MM.1S (cell line): ENCODE measurements around the gene KIAA1328.

Experiments used
- DNase-seq: peaks from one replicate; pipeline ENCODE4 v3.0.0-alpha.2; 2015
- H2AFZ ChIP-seq: fragments of 300-600 bp; sonication (generic); 2 replicates; pipeline ENCODE4 v1.6.0; 2016; ENCODE audit warnings: antibody characterized with exemption, low read length
- H3F3A ChIP-seq: fragments of 300-600 bp; sonication (generic); 2 replicates; pipeline ENCODE4 v1.6.1; 2016; ENCODE audit warnings: mild to moderate bottlenecking, antibody characterized with exemption, low read length, moderate library complexity, mixed read lengths; ENCODE audit not compliant: insufficient read depth
- H3K27ac ChIP-seq: fragments of 300-600 bp; sonication (generic); 2 replicates; pipeline ENCODE4 v1.5.1; 2016; ENCODE audit warnings: mild to moderate bottlenecking, low read length
- H3K27me3 ChIP-seq: fragments of 300-600 bp; sonication (generic); replicated peaks from 2 replicates; pipeline ENCODE4 v1.6.0; 2016; ENCODE audit warnings: low read length; ENCODE audit not compliant: insufficient read depth
- H3K36me3 ChIP-seq: fragments of 300-600 bp; sonication (generic); replicated peaks from 2 replicates; pipeline ENCODE4 v1.6.1; 2016; ENCODE audit warnings: mild to moderate bottlenecking, low read length, mixed read lengths; ENCODE audit not compliant: insufficient read depth
- H3K4me1 ChIP-seq: fragments of 300-600 bp; sonication (generic); 2 replicates; pipeline ENCODE4 v1.6.1; 2016; ENCODE audit warnings: low read length, mixed read lengths
- H3K4me2 ChIP-seq: fragments of 300-600 bp; sonication (generic); 2 replicates; pipeline ENCODE4 v1.6.0; 2016; ENCODE audit warnings: low read depth, low read length
- H3K4me3 ChIP-seq: fragments of 300-600 bp; sonication (generic); 2 replicates; pipeline ENCODE4 v1.5.1; 2016; ENCODE audit warnings: low read length, mixed read lengths
- H3K79me2 ChIP-seq: fragments of 300-600 bp; sonication (generic); 2 replicates; pipeline ENCODE4 v1.6.1; 2016; ENCODE audit warnings: mixed run types, low read length, mixed read lengths
- H3K9ac ChIP-seq: fragments of 300-600 bp; sonication (generic); 2 replicates; pipeline ENCODE4 v1.6.1; 2016; ENCODE audit warnings: low read length, mixed read lengths
- H3K9me2 ChIP-seq: fragments of 300-600 bp; sonication (generic); replicated peaks from 2 replicates; pipeline ENCODE4 v1.6.1; 2016; ENCODE audit warnings: mild to moderate bottlenecking, low read length, mixed read lengths; ENCODE audit not compliant: insufficient read depth
- H3K9me3 ChIP-seq: fragments of 300-600 bp; sonication (generic); replicated peaks from 2 replicates; pipeline ENCODE4 v1.6.1; 2016; ENCODE audit warnings: mild to moderate bottlenecking, low read length, mixed read lengths; ENCODE audit not compliant: insufficient read depth
- H4K20me1 ChIP-seq: fragments of 300-600 bp; sonication (generic); 2 replicates; pipeline ENCODE4 v1.6.1; 2016; ENCODE audit warnings: mild to moderate bottlenecking, low read length, moderate library complexity, mixed read lengths; ENCODE audit not compliant: insufficient read depth
- CTCF ChIP-seq: fragments of 300-600 bp; sonication (generic); IDR thresholded peaks from 2 replicates; pipeline ENCODE4 v1.5.1; 2016; ENCODE audit warnings: antibody characterized with exemption, low read length, mixed read lengths
- EZH2 ChIP-seq: fragments of 300-600 bp; sonication (generic); optimal IDR thresholded peaks from 2 replicates; pipeline ENCODE3; 2017; ENCODE audit warnings: low read depth, mild to moderate bottlenecking, antibody characterized with exemption, low read length, mixed read lengths
- EZH2phosphoT487 ChIP-seq: fragments of 300-600 bp; sonication (generic); IDR thresholded peaks from 2 replicates; pipeline ENCODE4 v1.6.1; 2018; ENCODE audit warnings: antibody characterized with exemption, low read length

KIAA1328 gene

DNA sequence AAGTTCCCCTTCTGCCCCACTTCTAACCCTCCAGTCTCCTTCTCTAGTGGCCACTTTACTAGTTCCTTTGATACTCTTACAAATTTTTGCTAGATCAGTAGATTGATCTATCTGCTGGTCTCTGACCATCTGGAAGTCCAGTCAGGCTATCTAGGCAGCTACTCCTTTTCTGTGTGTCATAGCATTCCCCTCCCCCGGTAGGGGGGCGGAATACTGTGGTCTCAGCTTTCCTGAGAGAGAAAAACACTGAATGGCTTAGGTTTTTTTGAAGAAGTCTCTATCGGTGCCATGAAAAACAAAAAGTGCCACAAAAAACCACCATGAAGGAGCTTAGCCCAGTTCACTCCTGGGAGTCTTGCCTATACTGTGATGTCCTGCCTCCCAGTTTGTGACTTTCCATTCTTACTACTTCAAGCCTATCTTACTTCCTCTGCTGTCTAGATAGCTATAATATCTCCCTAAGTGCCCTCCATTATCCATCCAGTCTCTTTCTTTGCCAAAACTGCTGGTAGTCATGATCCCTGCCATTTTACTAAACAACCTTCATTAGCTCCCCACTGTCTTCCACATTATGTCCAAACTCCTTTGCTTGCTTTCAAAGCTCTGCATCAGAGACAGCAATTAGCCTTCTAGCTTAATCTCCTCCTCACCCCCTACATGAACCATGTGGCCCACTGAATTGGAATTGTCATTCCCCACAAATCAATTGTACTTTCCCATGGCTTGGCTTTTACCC, 30.0 kb upstream of the KIAA1328 start:
- Histone ChIP-seq H3K4me2 (no peak overlapping the region), H3K79me2 (no peaks in the 10 kb centered on the region), H3K4me1 (no peaks in the 10 kb centered on the region), H3K9me2 (no peaks in the 10 kb centered on the region), H3K27ac (no peak overlapping the region), H3K4me3 (no peak overlapping the region), H3K9ac (no peak overlapping the region), H3K36me3 (no peaks in the 10 kb centered on the region), H3K9me3 (no peaks in the 10 kb centered on the region), H3F3A (no peaks in the 10 kb centered on the region), H2AFZ (no peak overlapping the region), H3K27me3 (no peaks in the 10 kb centered on the region), H4K20me1 (no peaks in the 10 kb centered on the region)
- DNase-seq, result no peak
- TF ChIP-seq CTCF (no peak), EZH2phosphoT487 (no peak), EZH2 (no peak)

- Histone ChIP-seq H3K9me3 (no peaks in the 10 kb centered on the region), H3K4me3 (no peak overlapping the region), H3K27me3 (no peaks in the 10 kb centered on the region), H2AFZ (no peak overlapping the region), H3K4me1 (no peaks in the 10 kb centered on the region), H3K9me2 (no peaks in the 10 kb centered on the region), H4K20me1 (no peaks in the 10 kb centered on the region), H3K79me2 (peaks cover 6% of the 10 kb centered on the region; the same call in 1 of the 2 replicates), H3K27ac (no peak overlapping the region), H3F3A (no peaks in the 10 kb centered on the region), H3K9ac (no peak overlapping the region), H3K4me2 (no peak overlapping the region), H3K36me3 (peaks cover 4% of the 10 kb centered on the region; the same call in 1 of the 2 replicates)
- DNase-seq, result no peak
- TF ChIP-seq EZH2 (no peak), EZH2phosphoT487 (no peak), CTCF (no peak)
Measured at GRCh38 chr18:36805105-36805504, 23.8 kb upstream of the KIAA1328 start.

DNA sequence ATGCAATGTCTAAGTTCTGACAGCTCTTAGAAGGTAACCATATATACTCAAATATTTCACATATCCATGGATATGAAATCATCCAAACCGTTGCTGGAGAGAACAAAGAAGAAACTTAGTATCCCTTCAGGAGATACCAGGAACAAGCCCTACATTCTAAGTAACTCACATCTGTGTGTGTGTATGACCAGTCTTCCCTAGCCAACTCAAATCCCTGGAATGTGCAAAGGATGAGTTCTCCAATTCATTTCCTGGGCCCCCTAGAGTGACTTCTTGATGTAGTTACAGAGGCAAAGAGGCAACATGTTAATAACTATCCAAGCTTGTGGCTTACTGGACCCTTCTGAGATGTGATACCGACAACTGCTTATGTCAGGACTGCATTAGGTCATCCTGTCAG, 20.2 kb upstream of the KIAA1328 start:
- H3K79me2 ChIP-seq, result peaks cover 6% of the 10 kb centered on the region; the same call in 1 of the 2 replicates
- H3K27ac ChIP-seq, result no peak overlapping the region
- H3K9ac ChIP-seq, result no peak overlapping the region
- no peak for DNase-seq
- H3K27me3 ChIP-seq, result no peaks in the 10 kb centered on the region
- H3K36me3 ChIP-seq, result peaks cover 4% of the 10 kb centered on the region; the same call in 1 of the 2 replicates
- H3K4me1 ChIP-seq, result no peaks in the 10 kb centered on the region
- no peaks in the 10 kb centered on the region for H3K9me3 ChIP-seq
- H4K20me1 ChIP-seq, result no peaks in the 10 kb centered on the region
- H2AFZ ChIP-seq, result no peak overlapping the region
- H3K9me2 ChIP-seq, result no peaks in the 10 kb centered on the region
- TF ChIP-seq EZH2 (no peak), CTCF (no peak), EZH2phosphoT487 (no peak)
- no peaks in the 10 kb centered on the region for H3F3A ChIP-seq
- H3K4me3 ChIP-seq, result no peak overlapping the region
- no peak overlapping the region for H3K4me2 ChIP-seq
